K562 (cell line): ENCODE data around the gene SPRR2A. TPM values are rescaled to one million over a fixed set of nuclear protein-coding genes. Genes with fewer than 3 reads are reported as not detected.
A peak's percentile ranks its signal among the peaks of the same experiment; 100 is the strongest.

Experiments used
- CAMTA2 ChIP-seq: fragments of 250-450 bp; sonication (Bioruptor Pico); conservative IDR thresholded peaks from 2 replicates; pipeline ENCODE4 v1.5.1; 2022
- CHD4 ChIP-seq: fragments of 200-600 bp; sonication (generic); IDR thresholded peaks from 3 replicates; pipeline ENCODE4 v1.6.1; 2012; ENCODE audit warnings: low read depth, mild to moderate bottlenecking, mixed read lengths, low read length, inconsistent platforms; ENCODE audit not compliant: insufficient read depth, insufficient replicate concordance, poor library complexity, severe bottlenecking
- CREBBP ChIP-seq: IDR thresholded peaks from one replicate; pipeline ENCODE4 v1.6.1; 2012; ENCODE audit warnings: low read depth, mild to moderate bottlenecking, control low read depth, inconsistent platforms, low read length
- ELF2 ChIP-seq: fragments of 250-450 bp; sonication (Bioruptor Pico); IDR thresholded peaks from 2 replicates; pipeline ENCODE4 v1.5.0; 2021; ENCODE audit warnings: mild to moderate bottlenecking
- ETV6 ChIP-seq, 3 experiments: fragments of 150-350 bp in 1 of 3; sonication (generic) in 1 of 3; formaldehyde crosslinking in 1 of 3; IDR thresholded peaks; 2 replicates each; pipeline versions ENCODE4 v1.6.1 to v1.8.0; 2014 to 2022; ENCODE audit warnings: borderline replicate concordance in 2 of 3, low read depth in 2 of 3, antibody characterized with exemption in 1 of 3, low read length in 1 of 3, mild to moderate bottlenecking in 1 of 3, missing genetic modification reagents in 1 of 3
- FOXA1 ChIP-seq: fragments of 450-650 bp; IDR thresholded peaks from 2 replicates; pipeline ENCODE4 v1.6.1; 2016; ENCODE audit warnings: mild to moderate bottlenecking, borderline replicate concordance
- FOXJ3 ChIP-seq: sonication (generic); formaldehyde crosslinking; IDR thresholded peaks from 2 replicates; pipeline ENCODE4 v1.4.0; 2020; ENCODE audit warnings: mild to moderate bottlenecking, missing genetic modification reagents
- GABPA ChIP-seq: fragments of 200-800 bp; sonication (Bioruptor generic); conservative IDR thresholded peaks from 2 replicates; pipeline ENCODE4 v1.6.1; 2016; ENCODE audit warnings: low read depth, missing genetic modification characterization, missing compliant biosample characterization
- HSF4 ChIP-seq: fragments of 250-450 bp; sonication (Bioruptor Pico); IDR thresholded peaks from 2 replicates; pipeline ENCODE4 v2.1.2; 2022; ENCODE audit warnings: mild to moderate bottlenecking, moderate library complexity, borderline replicate concordance
- ILF3 ChIP-seq: fragments of 450-650 bp; IDR thresholded peaks from 2 replicates; pipeline ENCODE4 v1.6.1; 2018; ENCODE audit warnings: antibody characterized with exemption, mild to moderate bottlenecking, moderate library complexity, borderline replicate concordance
- NFIC ChIP-seq: fragments of 450-650 bp; IDR thresholded peaks from 2 replicates; pipeline ENCODE4 v1.6.1; 2017; ENCODE audit warnings: mild to moderate bottlenecking, inconsistent platforms
- PHB2 ChIP-seq: fragments of 450-650 bp; IDR thresholded peaks from 2 replicates; pipeline ENCODE4 v1.6.1; 2017; ENCODE audit warnings: low read depth
- POLR2G ChIP-seq: fragments of 200-400 bp; formaldehyde crosslinking; IDR thresholded peaks from 2 replicates; pipeline ENCODE4 v1.6.1; 2017; ENCODE audit warnings: low read depth, mild to moderate bottlenecking, antibody characterized with exemption, low read length, moderate library complexity
- RAD51 ChIP-seq: fragments of 450-650 bp; IDR thresholded peaks from 2 replicates; pipeline ENCODE4 v1.7.1; 2016; ENCODE audit warnings: low read depth, mild to moderate bottlenecking, borderline replicate concordance
- RBM15 ChIP-seq: fragments of 200-400 bp; formaldehyde crosslinking; IDR thresholded peaks from 2 replicates; pipeline ENCODE4 v1.6.1; 2018; ENCODE audit warnings: mild to moderate bottlenecking, low read length, moderate library complexity; ENCODE audit not compliant: insufficient read depth
- TAL1 ChIP-seq: fragments of 450-650 bp; IDR thresholded peaks from 2 replicates; pipeline ENCODE4 v1.6.1; 2016; ENCODE audit warnings: mild to moderate bottlenecking
- TFAM ChIP-seq: fragments of 250-450 bp; sonication (Bioruptor Pico); conservative IDR thresholded peaks from 2 replicates; pipeline ENCODE4 v1.5.0; 2021; ENCODE audit warnings: mild to moderate bottlenecking, moderate library complexity
- ZBTB49 ChIP-seq: sonication (generic); formaldehyde crosslinking; IDR thresholded peaks from 2 replicates; pipeline ENCODE4 v1.8.0; 2022; ENCODE audit warnings: missing genetic modification reagents, mild to moderate bottlenecking, borderline replicate concordance
- ZFX ChIP-seq: sonication (generic); formaldehyde crosslinking; IDR thresholded peaks from 2 replicates; pipeline ENCODE4 v1.8.0; 2022; ENCODE audit warnings: mild to moderate bottlenecking, missing genetic modification reagents, moderate library complexity
- ZNF121 ChIP-seq: sonication (generic); formaldehyde crosslinking; conservative IDR thresholded peaks from 2 replicates; pipeline ENCODE4 v1.8.0; 2022; ENCODE audit warnings: missing genetic modification reagents
- ZNF395 ChIP-seq: fragments of 200-800 bp; sonication (Bioruptor generic); IDR thresholded peaks from 2 replicates; pipeline ENCODE4 v1.6.1; 2017; ENCODE audit warnings: missing genetic modification characterization, missing compliant biosample characterization
- polyA plus RNA-seq, 8 experiments: library from polyadenylated mRNA; depleted of rRNA in 4 of 8; stranded (reverse) in 5 of 8; unstranded in 3 of 8; fragments of >200 nt; fragmentation: Nextera tagmentation in 2 of 8; fragmentation: Illumina TruSeq in 1 of 8; extraction: Ambion mirVana in 2 of 8; extraction: Trizol in 1 of 8; gene quantifications; 2 replicates each; pipeline versions ENCODE4 v1.2.1 to v1.2.3, GENCODE V29; 2011 to 2014; ENCODE audit warnings: inconsistent platforms in 1 of 8, missing spikeins in 1 of 8
- total RNA-seq, 7 experiments: library from RNA; depleted of rRNA in 6 of 7; stranded (reverse); fragments of >200 nt in 6 of 7; fragmentation: Illumina TruSeq in 2 of 7; extraction: Trizol in 2 of 7; gene quantifications; 2 replicates each; pipeline versions ENCODE4 v1.2.1 to v1.2.3, GENCODE V29; 2011 to 2021; ENCODE audit warnings: low replicate concordance in 1 of 7
- TF ChIP-seq, protein P1 (sequence below), 2 experiments: fragments of 450-650 bp in 1 of 2; sonication (generic) in 1 of 2; formaldehyde crosslinking in 1 of 2; IDR thresholded peaks in 1 of 2; conservative IDR thresholded peaks in 1 of 2; 2 replicates each; pipeline versions ENCODE4 v1.6.1 to v1.8.1; 2016 to 2023; ENCODE audit warnings: mild to moderate bottlenecking in 2 of 2, moderate library complexity in 2 of 2, inconsistent platforms in 1 of 2, missing genetic modification reagents in 1 of 2
- TF ChIP-seq, protein P2 (sequence below): fragments of 450-650 bp; formaldehyde crosslinking; conservative IDR thresholded peaks from 2 replicates; pipeline ENCODE4 v1.4.0; 2022; ENCODE audit warnings: mild to moderate bottlenecking, missing genetic modification characterization

The SPRR2A gene
- total and polyA plus RNA-seq, 9 of the 15 experiments (the other 6 are each of a cell fraction or from before 2014, with no cell fraction given), result 0.17 TPM; not detected in 8

- TF ChIP-seq ZBTB49 (CRISPR knock-in tag) (no peak), ZNF395 (CRISPR knock-in tag) (no peak), PHB2 (no peak), HSF4 (no peak), FOXA1 (no peak), CREBBP (no peak), TFAM (CRISPR knock-in tag) (no peak), CHD4 (no peak), GABPA (tag) (no peak), ETV6 (IDR thresholded peaks at IDR 0.05; ENCODE audit: borderline replicate concordance in 1 of 2, low read depth in 2 of 2, low read length in 1 of 2) (no peak), ETV6 (CRISPR knock-in tag; IDR thresholded peaks at IDR 0.05; ENCODE audit: borderline replicate concordance) (no peak), NFIC (no peak), RAD51 (no peak), CAMTA2 (no peak), ILF3 (no peak), TAL1 (no peak), ZNF121 (CRISPR knock-in tag) (no peak), FOXJ3 (CRISPR knock-in tag) (no peak), POLR2G (no peak), ZFX (no peak), RBM15 (no peak), ELF2 (CRISPR knock-in tag) (no peak)
- TF ChIP-seq, protein P1, sequence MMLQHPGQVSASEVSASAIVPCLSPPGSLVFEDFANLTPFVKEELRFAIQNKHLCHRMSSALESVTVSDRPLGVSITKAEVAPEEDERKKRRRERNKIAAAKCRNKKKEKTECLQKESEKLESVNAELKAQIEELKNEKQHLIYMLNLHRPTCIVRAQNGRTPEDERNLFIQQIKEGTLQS (IDR thresholded peaks at IDR 0.05), result peak; percentile 82
- TF ChIP-seq, protein P1 (CRISPR knock-in tag; conservative IDR thresholded peaks at IDR 0.05), result no peak
- TF ChIP-seq, protein P2, sequence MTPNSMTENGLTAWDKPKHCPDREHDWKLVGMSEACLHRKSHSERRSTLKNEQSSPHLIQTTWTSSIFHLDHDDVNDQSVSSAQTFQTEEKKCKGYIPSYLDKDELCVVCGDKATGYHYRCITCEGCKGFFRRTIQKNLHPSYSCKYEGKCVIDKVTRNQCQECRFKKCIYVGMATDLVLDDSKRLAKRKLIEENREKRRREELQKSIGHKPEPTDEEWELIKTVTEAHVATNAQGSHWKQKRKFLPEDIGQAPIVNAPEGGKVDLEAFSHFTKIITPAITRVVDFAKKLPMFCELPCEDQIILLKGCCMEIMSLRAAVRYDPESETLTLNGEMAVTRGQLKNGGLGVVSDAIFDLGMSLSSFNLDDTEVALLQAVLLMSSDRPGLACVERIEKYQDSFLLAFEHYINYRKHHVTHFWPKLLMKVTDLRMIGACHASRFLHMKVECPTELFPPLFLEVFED (CRISPR knock-in tag), result no peak
These were observed 34.2 kb downstream of the SPRR2A start (continued) for GRCh38 chr1:153023109-153023508.
